ENCODE results near the gene TMEM254.

DNA sequence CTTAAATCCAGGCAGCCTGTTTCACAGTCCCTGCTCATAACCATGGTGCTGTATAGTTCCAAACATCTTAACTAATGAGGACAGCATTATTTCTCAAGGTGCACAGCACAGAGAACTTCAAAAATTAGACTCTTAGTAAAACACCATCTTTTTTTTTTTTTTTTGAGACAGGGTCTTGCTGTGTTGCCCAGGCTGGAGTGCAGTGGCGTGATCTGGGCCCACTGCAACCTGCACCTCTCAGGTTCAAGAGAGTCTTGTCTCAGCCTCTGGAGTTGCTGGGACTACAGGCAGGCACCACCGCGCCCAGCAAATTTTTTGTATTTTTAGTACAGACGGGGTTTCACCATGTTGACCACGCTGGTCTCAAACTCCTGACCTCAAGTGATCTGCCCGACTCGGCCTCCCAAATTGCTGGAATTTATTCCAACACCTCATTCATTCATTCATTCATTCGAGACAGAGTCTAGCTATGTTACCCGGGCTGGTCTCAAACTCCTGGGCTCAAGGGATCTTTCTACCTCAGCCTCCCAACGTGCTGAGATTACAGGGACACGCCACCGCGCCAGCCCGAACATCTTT, 507 bp upstream of the TMEM254 start:
- TF ChIP-seq CTCF (IDR thresholded peaks at IDR 0.05 in 4 of 5, conservative IDR thresholded peaks at IDR 0.05 in 1 of 5) = no peak
- TF ChIP-seq POLR2A (IDR thresholded peaks at IDR 0.05) = no peak

Data from gastrocnemius medialis (tissue), 4 donors.